DOHH2 (cell line): ENCODE results near the gene ROCK2.

Experiments
- CTCF ChIP-seq: fragments of 200-600 bp; sonication (generic); IDR thresholded peaks from one replicate; pipeline ENCODE4 v1.5.1; 2014; ENCODE audit warnings: antibody characterized with exemption, mild to moderate bottlenecking, low read depth, low read length; ENCODE audit not compliant: poor library complexity, severe bottlenecking
- EZH2phosphoT487 ChIP-seq: fragments of 200-600 bp; sonication (generic); IDR thresholded peaks from 2 replicates; pipeline ENCODE4 v1.6.1; 2017; ENCODE audit warnings: borderline replicate concordance, mild to moderate bottlenecking, antibody characterized with exemption, low read length, moderate library complexity, mixed read lengths

- TF ChIP-seq CTCF (no peak), EZH2phosphoT487 (no peak)
Observed at GRCh38 chr2:11286323-11286722, 58.1 kb downstream of the ROCK2 start.
